ENCODE results near the gene PREB.

Gene PREB

DNA sequence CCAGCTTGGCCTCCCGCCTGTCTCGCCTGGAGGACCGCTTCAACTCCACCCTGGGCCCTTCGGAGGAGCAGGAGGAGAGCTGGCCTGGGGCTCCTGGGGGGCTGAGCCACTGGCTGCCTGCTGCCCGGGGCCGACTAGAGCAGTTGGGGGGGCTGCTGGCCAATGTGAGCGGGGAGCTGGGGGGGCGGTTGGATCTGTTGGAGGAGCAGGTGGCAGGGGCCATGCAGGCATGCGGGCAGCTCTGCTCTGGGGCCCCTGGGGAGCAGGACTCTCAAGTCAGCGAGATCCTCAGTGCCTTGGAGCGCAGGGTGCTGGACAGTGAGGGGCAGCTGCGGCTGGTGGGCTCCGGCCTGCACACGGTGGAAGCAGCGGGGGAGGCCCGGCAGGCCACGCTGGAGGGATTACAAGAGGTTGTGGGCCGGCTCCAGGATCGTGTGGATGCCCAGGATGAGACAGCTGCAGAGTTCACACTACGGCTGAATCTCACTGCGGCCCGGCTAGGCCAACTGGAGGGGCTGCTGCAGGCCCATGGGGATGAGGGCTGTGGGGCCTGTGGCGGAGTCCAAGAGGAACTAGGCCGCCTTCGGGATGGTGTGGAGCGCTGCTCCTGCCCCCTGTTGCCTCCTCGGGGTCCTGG, 51.5 kb downstream of the PREB start:
- Histone ChIP-seq H3K4me3 (ENCODE audit: low read length) (no peak overlapping the region), H2BK5ac (ENCODE audit: low read length) (no peak overlapping the region), H3K18ac (ENCODE audit: low read length) (no peak overlapping the region), H3K23ac (ENCODE audit: low read length) (no peak overlapping the region), H3K27ac (ENCODE audit: low read depth, low read length) (no peak overlapping the region), H4K5ac (ENCODE audit: low read length) (no peak overlapping the region), H3K4me1 (ENCODE audit: control insufficient read depth, low read depth, low read length) (peaks cover 2% of the 10 kb centered on the region), H3K4me2 (ENCODE audit: low read length) (no peak overlapping the region), H3K27me3 (ENCODE audit: insufficient read depth, low read length, poor library complexity) (no peaks in the 10 kb centered on the region), H2AK5ac (ENCODE audit: low read length) (no peak overlapping the region), H3K4ac (ENCODE audit: low read depth, low read length) (no peak overlapping the region), H4K8ac (ENCODE audit: low read depth, low read length) (no peak overlapping the region), H2BK120ac (ENCODE audit: low read depth, low read length) (no peak overlapping the region), H3K36me3 (ENCODE audit: control insufficient read depth, insufficient read depth, low read length) (no peaks in the 10 kb centered on the region), H3K9ac (ENCODE audit: low read length) (no peak overlapping the region), H3K56ac (ENCODE audit: low read length) (no peak overlapping the region), H2BK15ac (replicated peaks; ENCODE audit: low read depth) (no peak overlapping the region), H3K79me2 (ENCODE audit: control insufficient read depth, insufficient read depth, low read length) (no peaks in the 10 kb centered on the region), H3K79me1 (ENCODE audit: low read length) (no peaks in the 10 kb centered on the region)
- no CpG with 5 or more reads among the region's 27 CpGs for WGBS (ENCODE audit: extremely low coverage, insufficient coverage, low lambda C conversion rate)
- no peak for DNase-seq

DNA sequence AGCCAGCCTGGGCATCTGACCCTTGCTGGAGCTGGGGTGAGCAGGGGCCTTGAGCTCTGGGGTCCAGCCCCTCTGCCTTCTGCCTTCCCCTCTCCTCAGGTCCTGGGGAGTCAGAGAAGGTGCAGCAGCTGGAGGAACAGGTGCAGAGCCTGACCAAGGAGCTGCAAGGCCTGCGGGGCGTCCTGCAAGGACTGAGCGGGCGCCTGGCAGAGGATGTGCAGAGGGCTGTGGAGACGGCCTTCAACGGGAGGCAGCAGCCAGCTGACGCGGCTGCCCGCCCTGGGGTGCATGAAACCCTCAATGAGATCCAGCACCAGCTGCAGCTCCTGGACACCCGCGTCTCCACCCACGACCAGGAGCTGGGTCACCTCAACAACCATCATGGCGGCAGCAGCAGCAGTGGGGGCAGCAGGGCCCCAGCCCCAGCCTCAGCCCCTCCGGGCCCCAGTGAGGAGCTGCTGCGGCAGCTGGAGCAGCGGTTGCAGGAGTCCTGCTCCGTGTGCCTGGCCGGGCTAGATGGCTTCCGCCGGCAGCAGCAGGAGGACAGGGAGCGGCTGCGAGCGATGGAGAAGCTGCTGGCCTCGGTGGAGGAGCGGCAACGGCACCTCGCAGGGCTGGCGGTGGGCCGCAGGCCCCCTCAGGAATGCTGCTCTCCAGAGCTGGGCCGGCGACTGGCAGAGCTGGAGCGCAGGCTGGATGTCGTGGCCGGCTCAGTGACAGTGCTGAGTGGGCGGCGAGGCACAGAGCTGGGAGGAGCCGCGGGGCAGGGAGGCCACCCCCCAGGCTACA, 52.3 kb downstream of the PREB start:
- no peak overlapping the region for H3K4me3 ChIP-seq (ENCODE audit: low read length)

More for the DNA sequence above, 52.3 kb downstream of the PREB start:
- Histone ChIP-seq H3K9ac (ENCODE audit: low read length) (no peak overlapping the region), H3K4me1 (ENCODE audit: control insufficient read depth, low read depth, low read length) (peaks cover 2% of the 10 kb centered on the region), H3K36me3 (ENCODE audit: control insufficient read depth, insufficient read depth, low read length) (no peaks in the 10 kb centered on the region), H3K23ac (ENCODE audit: low read length) (no peak overlapping the region), H2AK5ac (ENCODE audit: low read length) (no peak overlapping the region), H3K79me2 (ENCODE audit: control insufficient read depth, insufficient read depth, low read length) (no peaks in the 10 kb centered on the region), H3K56ac (ENCODE audit: low read length) (peak overlapping the region; percentile 34), H3K4me2 (ENCODE audit: low read length) (no peak overlapping the region), H3K79me1 (ENCODE audit: low read length) (no peaks in the 10 kb centered on the region), H3K4ac (ENCODE audit: low read depth, low read length) (no peak overlapping the region), H3K18ac (ENCODE audit: low read length) (no peak overlapping the region), H3K27ac (ENCODE audit: low read depth, low read length) (no peak overlapping the region), H3K27me3 (ENCODE audit: insufficient read depth, low read length, poor library complexity) (no peaks in the 10 kb centered on the region), H2BK15ac (replicated peaks; ENCODE audit: low read depth) (no peak overlapping the region), H4K8ac (ENCODE audit: low read depth, low read length) (no peak overlapping the region), H2BK120ac (ENCODE audit: low read depth, low read length) (no peak overlapping the region), H4K5ac (ENCODE audit: low read length) (no peak overlapping the region), H2BK5ac (ENCODE audit: low read length) (no peak overlapping the region)
- no CpG with 5 or more reads among the region's 38 CpGs for WGBS (ENCODE audit: extremely low coverage, insufficient coverage, low lambda C conversion rate)
- no peak for DNase-seq
